Lung (tissue), 12 donors: ENCODE results near the gene FXYD7. TPM values are rescaled to one million over a fixed set of nuclear protein-coding genes. Genes with fewer than 3 reads are reported as not detected.

ENCODE experiments used
- ATAC-seq: fragments of 200-7000 bp; cut with Tn5 transposase; one replicate; pipeline ENCODE4 v1.9.1; 2020; ENCODE audit warnings: moderate number of reproducible peaks; ENCODE audit not compliant: insufficient read depth, low FRiP score
- DNase-seq, 3 donors: peaks; one replicate each; pipeline ENCODE4 v3.0.0-alpha.2; 2013 to 2017
- H3K27ac ChIP-seq, 2 donors: one replicate each; pipeline ENCODE4 v1.5.1; 2013; ENCODE audit warnings: mild to moderate bottlenecking in 2 of 2, moderate library complexity in 2 of 2, control low read depth in 1 of 2, inconsistent platforms in 1 of 2, low read depth in 1 of 2, low read length in 1 of 2
- H3K27me3 ChIP-seq, 3 donors: one replicate each; pipeline ENCODE4 v1.5.1; 2013; ENCODE audit warnings: low read length in 2 of 3; ENCODE audit not compliant: control insufficient read depth in 3 of 3, insufficient read depth in 3 of 3
- H3K36me3 ChIP-seq, 4 donors: one replicate each; pipeline ENCODE4 v1.5.1; 2013; ENCODE audit warnings: low read length in 4 of 4, mild to moderate bottlenecking in 1 of 4, moderate library complexity in 1 of 4; ENCODE audit not compliant: control insufficient read depth in 4 of 4, insufficient read depth in 4 of 4
- H3K4me1 ChIP-seq, 5 donors: one replicate each; pipeline ENCODE4 v1.5.1; 2013; ENCODE audit warnings: low read length in 5 of 5, mild to moderate bottlenecking in 2 of 5, moderate library complexity in 1 of 5; ENCODE audit not compliant: control insufficient read depth in 5 of 5, insufficient read depth in 5 of 5
- H3K4me3 ChIP-seq: one replicate; pipeline ENCODE4 v1.5.1; 2013; ENCODE audit warnings: mild to moderate bottlenecking, control low read depth, moderate library complexity
- H3K9ac ChIP-seq, 2 donors: one replicate each; pipeline ENCODE4 v1.5.1; 2013; ENCODE audit warnings: low read length in 2 of 2, control low read depth in 1 of 2; ENCODE audit not compliant: insufficient read depth in 1 of 2
- H3K9me3 ChIP-seq, 4 donors: one replicate each; pipeline ENCODE4 v1.5.1; 2013; ENCODE audit warnings: low read length in 3 of 4, mild to moderate bottlenecking in 1 of 4, moderate library complexity in 1 of 4; ENCODE audit not compliant: control insufficient read depth in 4 of 4, insufficient read depth in 3 of 4
- WGBS, 2 donors: extraction: QIAGEN DNeasy Blood & Tissue Kit; methylation state at CpG; one replicate each; pipeline ENCODE4 v1.1.7; 2013; 5-methylcytosine and 5-hydroxymethylcytosine counted together
- polyA plus RNA-seq, 2 donors: library from polyadenylated mRNA; stranded (reverse); fragments of 200-250 nt; gene quantifications; one replicate each; pipeline ENCODE4 v1.2.1, GENCODE V29; 2013
- total RNA-seq, 2 donors: library from RNA; depleted of rRNA in 1 of 2; stranded (reverse); fragments of >200 nt in 1 of 2; gene quantifications; one replicate each; pipeline ENCODE4 v1.2.1, GENCODE V29; 2014 to 2021
- TF ChIP-seq, protein P1 (sequence below): IDR thresholded peaks from 2 replicates; pipeline ENCODE4 v1.5.1; 2012; ENCODE audit warnings: mild to moderate bottlenecking; ENCODE audit errors: control extremely low read depth, extremely low read depth
- donor health status: control.
- donor health status: control.
- donor health status: Bipolar disorder and iron deficiency.
- donor health status: healthy.
- donor health status: DM: yes; HTN: yes; CAD: no.

The FXYD7 gene
- total and polyA plus RNA-seq, 4 donors = 0.31 to 0.39 TPM; not detected in 2

GRCh38 chr19:35135389-35135909, 7.6 kb upstream of the FXYD7 start:
- 1% methylated on average over 6 to 7 of the region's 7 CpGs for WGBS, 2 donors
- H3K4me3 ChIP-seq = no peak overlapping the region
- peak overlapping the region in 1 of 2 donors; percentile 30 for H3K27ac ChIP-seq
- TF ChIP-seq, protein P1, sequence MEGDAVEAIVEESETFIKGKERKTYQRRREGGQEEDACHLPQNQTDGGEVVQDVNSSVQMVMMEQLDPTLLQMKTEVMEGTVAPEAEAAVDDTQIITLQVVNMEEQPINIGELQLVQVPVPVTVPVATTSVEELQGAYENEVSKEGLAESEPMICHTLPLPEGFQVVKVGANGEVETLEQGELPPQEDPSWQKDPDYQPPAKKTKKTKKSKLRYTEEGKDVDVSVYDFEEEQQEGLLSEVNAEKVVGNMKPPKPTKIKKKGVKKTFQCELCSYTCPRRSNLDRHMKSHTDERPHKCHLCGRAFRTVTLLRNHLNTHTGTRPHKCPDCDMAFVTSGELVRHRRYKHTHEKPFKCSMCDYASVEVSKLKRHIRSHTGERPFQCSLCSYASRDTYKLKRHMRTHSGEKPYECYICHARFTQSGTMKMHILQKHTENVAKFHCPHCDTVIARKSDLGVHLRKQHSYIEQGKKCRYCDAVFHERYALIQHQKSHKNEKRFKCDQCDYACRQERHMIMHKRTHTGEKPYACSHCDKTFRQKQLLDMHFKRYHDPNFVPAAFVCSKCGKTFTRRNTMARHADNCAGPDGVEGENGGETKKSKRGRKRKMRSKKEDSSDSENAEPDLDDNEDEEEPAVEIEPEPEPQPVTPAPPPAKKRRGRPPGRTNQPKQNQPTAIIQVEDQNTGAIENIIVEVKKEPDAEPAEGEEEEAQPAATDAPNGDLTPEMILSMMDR = peak; percentile 66
- no peak overlapping the region for H3K9ac ChIP-seq
- H3K4me1 ChIP-seq = peaks cover 2 to 32% (median 11%) of the 10 kb centered on the region in 5 donors
- no peaks in the 10 kb centered on the region for H3K9me3 ChIP-seq
- no peaks in the 10 kb centered on the region for H3K36me3 ChIP-seq
- H3K27me3 ChIP-seq = no peaks in the 10 kb centered on the region
- ATAC-seq = no peak
- peak; percentile 85 to 92 (median 89) for DNase-seq

DNA sequence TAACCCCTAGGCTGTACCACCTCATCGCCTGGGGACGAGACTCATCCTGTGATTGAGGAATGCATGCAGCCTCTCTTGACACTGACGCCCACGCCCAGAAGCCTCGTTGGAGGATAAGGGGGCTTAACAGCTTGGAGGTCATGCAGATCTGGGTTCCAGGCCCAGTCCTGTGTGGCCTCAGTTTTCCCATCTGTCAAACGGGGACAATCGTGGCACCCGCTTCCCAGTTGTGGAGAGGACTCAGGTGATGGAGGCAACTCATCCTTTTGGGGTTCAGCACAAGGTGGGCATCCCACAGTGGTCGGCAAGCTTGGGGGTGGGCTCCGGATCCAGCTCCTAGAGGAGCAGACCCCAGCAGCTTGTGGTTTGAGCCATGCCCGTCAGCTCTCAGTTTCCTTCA, 6.8 kb upstream of the FXYD7 start:
- TF ChIP-seq, protein P1 = no peak
- H3K9me3 ChIP-seq = no peaks in the 10 kb centered on the region
- ATAC-seq = no peak
- H3K9ac ChIP-seq = no peak overlapping the region
- 81 to 86% methylated on average over 11 of the region's 11 CpGs for WGBS, 2 donors
- peaks cover 4 to 38% (median 14%) of the 10 kb centered on the region in 5 donors for H3K4me1 ChIP-seq
- peaks cover 0 to 3% (median 0%) of the 10 kb centered on the region in 3 donors for H3K27me3 ChIP-seq
- no peak overlapping the region for H3K27ac ChIP-seq
- no peak overlapping the region for H3K4me3 ChIP-seq
- DNase-seq = no peak
- H3K36me3 ChIP-seq = no peaks in the 10 kb centered on the region

GRCh38 chr19:35136977-35137702, 5.9 kb upstream of the FXYD7 start:
- H3K4me1 ChIP-seq = peaks cover 5 to 44% (median 14%) of the 10 kb centered on the region in 5 donors
- ATAC-seq (no peak), DNase-seq (no peak)
- WGBS, 2 donors = 54 to 70% methylated on average over 9 of the region's 9 CpGs
- H3K27ac ChIP-seq = no peak overlapping the region
- TF ChIP-seq, protein P1 = no peak
- H3K9me3 ChIP-seq = no peaks in the 10 kb centered on the region
- H3K27me3 ChIP-seq = peaks cover 0 to 3% (median 0%) of the 10 kb centered on the region in 3 donors
- H3K4me3 ChIP-seq = no peak overlapping the region
- H3K9ac ChIP-seq = no peak overlapping the region
- H3K36me3 ChIP-seq = peaks cover 0 to 3% (median 0%) of the 10 kb centered on the region in 4 donors
